CD4-positive, alpha-beta T cell treated with Interferon alpha-2 for 1 hour (primary cell): Measurements from ENCODE around the gene SURF2.

Experiments used
- DNase-seq, 2 donors: peaks; one replicate each; pipeline ENCODE4 v3.0.0-alpha.2; 2020 to 2022

Gene SURF2

GRCh38 chr9:133339641-133340040, 16.7 kb upstream of the SURF2 start:
- DNase-seq, result no peak

- no peak for DNase-seq
These were observed 16.1 kb upstream of the SURF2 start for GRCh38 chr9:133340256-133340655.

GRCh38 chr9:133340916-133341315, 15.4 kb upstream of the SURF2 start:
- no peak for DNase-seq

- DNase-seq, result peak in 1 of 2 donors; percentile 29
These were observed 14.8 kb upstream of the SURF2 start for GRCh38 chr9:133341369-133342068.

GRCh38 chr9:133342069-133342406, 14.3 kb upstream of the SURF2 start:
- no peak for DNase-seq

- DNase-seq, result no peak
These were observed 13.8 kb upstream of the SURF2 start for GRCh38 chr9:133342570-133342969.

GRCh38 chr9:133344071-133344470, 12.3 kb upstream of the SURF2 start:
- no peak for DNase-seq

- DNase-seq, result no peak
These were observed 11.4 kb upstream of the SURF2 start for GRCh38 chr9:133344979-133345378.

- no peak for DNase-seq
These were observed 10.8 kb upstream of the SURF2 start for GRCh38 chr9:133345596-133345995.

- no peak for DNase-seq
These were observed 10.1 kb upstream of the SURF2 start for GRCh38 chr9:133346021-133346785.

GRCh38 chr9:133347515-133347984, 8.8 kb upstream of the SURF2 start:
- DNase-seq, result peak; percentile 50 to 62

- peak; percentile 94 to 95 for DNase-seq
These were observed 8.2 kb upstream of the SURF2 start, which contains the start of the genes MED22 and RPL7A for GRCh38 chr9:133347985-133348717. TSS of gene MED22 (minus strand) at chr9:133348131. CDS start at chr9:133346662, 1,469 bp downstream. TSS of gene RPL7A (plus strand) at chr9:133348218. CDS start at chr9:133348244, 26 bp downstream.

- DNase-seq, result no peak
These were observed 7.4 kb upstream of the SURF2 start for GRCh38 chr9:133348718-133349573.

- DNase-seq, result no peak
These were observed 6.3 kb upstream of the SURF2 start for GRCh38 chr9:133349965-133350616.

GRCh38 chr9:133351526-133351907, 4.8 kb upstream of the SURF2 start:
- DNase-seq, result no peak

GRCh38 chr9:133351908-133352634, 4.3 kb upstream of the SURF2 start:
- peak; percentile 31 to 42 for DNase-seq

- DNase-seq, result no peak
These were observed 3.6 kb upstream of the SURF2 start for GRCh38 chr9:133352635-133353340.

GRCh38 chr9:133353548-133353947, 2.8 kb upstream of the SURF2 start:
- no peak for DNase-seq

- DNase-seq, result no peak
These were observed 1.6 kb upstream of the SURF2 start for GRCh38 chr9:133354766-133355165.

GRCh38 chr9:133355881-133356357, 431 bp upstream of the SURF2 start:
- DNase-seq, result no peak
